SK-N-SH treated with all-trans-retinoic acid at 6 μM for 48 hours (cell line): ENCODE results near the gene GXYLT1.

Experiments
- ARNTL ChIP-seq: fragments of 450-650 bp; formaldehyde crosslinking; IDR thresholded peaks from 2 replicates; pipeline ENCODE4 v1.5.0; 2020; ENCODE audit warnings: low read depth, mild to moderate bottlenecking, moderate library complexity, borderline replicate concordance
- RARB ChIP-seq: fragments of 250-450 bp; sonication (Bioruptor Pico); IDR thresholded peaks from 2 replicates; pipeline ENCODE4 v1.8.0; 2021; ENCODE audit warnings: mild to moderate bottlenecking, moderate library complexity
- ZNF565 ChIP-seq: fragments of 450-650 bp; formaldehyde crosslinking; conservative IDR thresholded peaks from 2 replicates; pipeline ENCODE4 v1.5.0; 2020; ENCODE audit warnings: low read depth, mild to moderate bottlenecking, moderate library complexity
- ZNF70 ChIP-seq: fragments of 450-650 bp; formaldehyde crosslinking; IDR thresholded peaks from 2 replicates; pipeline ENCODE4 v1.5.0; 2020; ENCODE audit warnings: mild to moderate bottlenecking, moderate library complexity
- TF ChIP-seq, protein P1 (sequence below): fragments of 250-450 bp; sonication (Bioruptor Pico); IDR thresholded peaks from 2 replicates; pipeline ENCODE4 v1.5.1; 2020; ENCODE audit warnings: low read depth, mild to moderate bottlenecking, moderate library complexity

- TF ChIP-seq ZNF565 (CRISPR knock-in tag) (no peak), RARB (CRISPR knock-in tag) (no peak), ARNTL (no peak), ZNF70 (CRISPR knock-in tag) (no peak)
- TF ChIP-seq, protein P1, sequence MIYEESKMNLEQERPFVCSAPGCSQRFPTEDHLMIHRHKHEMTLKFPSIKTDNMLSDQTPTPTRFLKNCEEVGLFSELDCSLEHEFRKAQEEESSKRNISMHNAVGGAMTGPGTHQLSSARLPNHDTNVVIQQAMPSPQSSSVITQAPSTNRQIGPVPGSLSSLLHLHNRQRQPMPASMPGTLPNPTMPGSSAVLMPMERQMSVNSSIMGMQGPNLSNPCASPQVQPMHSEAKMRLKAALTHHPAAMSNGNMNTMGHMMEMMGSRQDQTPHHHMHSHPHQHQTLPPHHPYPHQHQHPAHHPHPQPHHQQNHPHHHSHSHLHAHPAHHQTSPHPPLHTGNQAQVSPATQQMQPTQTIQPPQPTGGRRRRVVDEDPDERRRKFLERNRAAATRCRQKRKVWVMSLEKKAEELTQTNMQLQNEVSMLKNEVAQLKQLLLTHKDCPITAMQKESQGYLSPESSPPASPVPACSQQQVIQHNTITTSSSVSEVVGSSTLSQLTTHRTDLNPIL (CRISPR knock-in tag) = no peak
Measured at GRCh38 chr12:42086031-42086430, 58.6 kb downstream of the GXYLT1 start.
